Measurements from ENCODE around the gene MAML3.

DNA sequence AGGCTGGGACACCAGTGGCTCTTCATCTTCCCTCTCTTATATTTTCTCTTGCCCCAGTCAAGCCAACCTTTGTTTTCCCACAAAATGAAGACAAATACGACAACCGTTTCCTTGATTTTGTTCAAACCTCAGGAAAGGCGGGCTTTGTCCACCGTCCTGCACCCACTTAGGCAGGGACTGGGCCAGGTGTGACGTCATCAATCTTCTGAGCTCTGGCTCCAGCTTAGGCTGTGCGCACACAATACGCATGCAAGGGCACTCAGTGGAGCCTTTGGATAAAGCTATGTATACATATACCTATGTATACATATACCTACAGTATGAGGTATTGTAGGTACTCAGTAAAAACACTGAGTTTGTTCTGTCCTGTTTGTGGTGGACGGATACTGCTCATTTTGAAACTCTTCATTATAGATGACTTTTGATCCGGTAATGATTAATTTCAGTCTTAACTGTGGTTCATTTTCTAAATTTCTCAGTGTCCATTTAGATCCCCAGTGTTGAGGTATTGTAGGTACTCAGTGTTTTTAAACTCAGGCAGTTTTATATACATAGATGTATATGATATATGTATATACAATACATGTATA is 293.5 kb downstream of the MAML3 start:
- TF ChIP-seq, protein P1, sequence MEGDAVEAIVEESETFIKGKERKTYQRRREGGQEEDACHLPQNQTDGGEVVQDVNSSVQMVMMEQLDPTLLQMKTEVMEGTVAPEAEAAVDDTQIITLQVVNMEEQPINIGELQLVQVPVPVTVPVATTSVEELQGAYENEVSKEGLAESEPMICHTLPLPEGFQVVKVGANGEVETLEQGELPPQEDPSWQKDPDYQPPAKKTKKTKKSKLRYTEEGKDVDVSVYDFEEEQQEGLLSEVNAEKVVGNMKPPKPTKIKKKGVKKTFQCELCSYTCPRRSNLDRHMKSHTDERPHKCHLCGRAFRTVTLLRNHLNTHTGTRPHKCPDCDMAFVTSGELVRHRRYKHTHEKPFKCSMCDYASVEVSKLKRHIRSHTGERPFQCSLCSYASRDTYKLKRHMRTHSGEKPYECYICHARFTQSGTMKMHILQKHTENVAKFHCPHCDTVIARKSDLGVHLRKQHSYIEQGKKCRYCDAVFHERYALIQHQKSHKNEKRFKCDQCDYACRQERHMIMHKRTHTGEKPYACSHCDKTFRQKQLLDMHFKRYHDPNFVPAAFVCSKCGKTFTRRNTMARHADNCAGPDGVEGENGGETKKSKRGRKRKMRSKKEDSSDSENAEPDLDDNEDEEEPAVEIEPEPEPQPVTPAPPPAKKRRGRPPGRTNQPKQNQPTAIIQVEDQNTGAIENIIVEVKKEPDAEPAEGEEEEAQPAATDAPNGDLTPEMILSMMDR (IDR thresholded peaks at IDR 0.05): no peak
- TF ChIP-seq POLR2A (IDR thresholded peaks at IDR 0.05): no peak

All from lower leg skin (tissue), 3 donors.